ENCODE results near the gene ZNF43.
"Not testable (repeated sequence)": the region's sequence is repeated elsewhere in the genome, so short reads cannot be mapped to it uniquely, and the experiment has no call there.

ZNF43 gene

DNA sequence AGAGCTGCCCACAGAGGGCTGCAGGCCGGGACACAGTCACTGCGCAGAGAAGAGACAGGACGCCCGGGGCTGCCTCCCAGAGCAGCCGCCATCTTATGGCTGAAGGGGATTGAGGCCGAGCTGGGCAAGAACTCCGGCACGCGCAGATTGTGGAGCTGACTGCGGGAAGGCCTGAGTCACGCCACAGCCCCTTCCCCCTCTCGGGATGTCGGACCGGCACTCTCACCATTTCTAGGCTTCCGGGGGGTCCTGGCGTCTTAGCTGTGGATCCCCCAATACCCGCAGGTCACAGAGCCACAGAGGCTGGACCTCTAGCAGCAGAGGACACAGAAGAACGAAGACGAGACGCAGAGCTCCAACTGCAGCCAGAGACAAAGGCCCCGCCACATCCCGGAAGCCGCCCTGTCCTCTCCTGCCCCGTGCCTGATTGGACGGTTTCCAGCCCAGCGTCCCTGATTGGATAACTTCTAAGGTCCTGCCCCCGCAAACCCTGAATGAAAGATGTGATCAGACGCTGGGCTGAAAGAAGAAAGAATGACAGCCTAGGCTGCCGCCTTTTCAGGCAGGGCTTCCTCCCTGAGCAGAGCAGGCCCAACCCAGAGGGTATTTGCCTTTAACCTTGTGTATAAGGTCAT lies at the start of gene ZNF43:
TSS of gene ZNF43 (minus strand) at position 373 of the 635 bp plus-strand sequence. CDS start at position 229, 144 bp downstream.
- peak within 1 kb of the TSS; percentile 63 for H3K27ac ChIP-seq
- no peak; the same call in 1 of the 2 replicates for TF ChIP-seq ZFX (IDR thresholded peaks at IDR 0.05)
- TF ChIP-seq, protein P1, sequence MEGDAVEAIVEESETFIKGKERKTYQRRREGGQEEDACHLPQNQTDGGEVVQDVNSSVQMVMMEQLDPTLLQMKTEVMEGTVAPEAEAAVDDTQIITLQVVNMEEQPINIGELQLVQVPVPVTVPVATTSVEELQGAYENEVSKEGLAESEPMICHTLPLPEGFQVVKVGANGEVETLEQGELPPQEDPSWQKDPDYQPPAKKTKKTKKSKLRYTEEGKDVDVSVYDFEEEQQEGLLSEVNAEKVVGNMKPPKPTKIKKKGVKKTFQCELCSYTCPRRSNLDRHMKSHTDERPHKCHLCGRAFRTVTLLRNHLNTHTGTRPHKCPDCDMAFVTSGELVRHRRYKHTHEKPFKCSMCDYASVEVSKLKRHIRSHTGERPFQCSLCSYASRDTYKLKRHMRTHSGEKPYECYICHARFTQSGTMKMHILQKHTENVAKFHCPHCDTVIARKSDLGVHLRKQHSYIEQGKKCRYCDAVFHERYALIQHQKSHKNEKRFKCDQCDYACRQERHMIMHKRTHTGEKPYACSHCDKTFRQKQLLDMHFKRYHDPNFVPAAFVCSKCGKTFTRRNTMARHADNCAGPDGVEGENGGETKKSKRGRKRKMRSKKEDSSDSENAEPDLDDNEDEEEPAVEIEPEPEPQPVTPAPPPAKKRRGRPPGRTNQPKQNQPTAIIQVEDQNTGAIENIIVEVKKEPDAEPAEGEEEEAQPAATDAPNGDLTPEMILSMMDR (conservative IDR thresholded peaks at IDR 0.05), result no peak

DNA sequence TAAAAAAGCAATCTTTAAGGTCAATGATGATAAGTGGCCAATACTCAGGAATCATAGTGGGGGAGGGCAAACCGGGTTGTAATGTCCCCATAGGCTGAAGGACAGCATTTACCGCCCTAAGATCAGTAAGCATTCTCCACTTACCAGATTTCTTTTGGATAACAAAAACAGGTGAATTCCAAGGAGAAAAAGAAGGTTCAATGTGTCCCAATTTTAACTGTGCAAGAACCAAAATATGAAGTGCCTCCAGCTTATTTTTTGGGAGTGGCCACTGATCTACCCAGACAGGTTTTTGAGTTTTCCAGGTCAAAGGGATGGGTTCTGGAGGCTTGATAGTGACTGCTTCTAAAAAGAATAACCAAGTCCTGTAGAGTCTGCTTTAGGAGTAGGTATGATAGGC lies 49.5 kb upstream of the ZNF43 start:
- H3K27ac ChIP-seq, result not testable (repeated sequence)

DNA sequence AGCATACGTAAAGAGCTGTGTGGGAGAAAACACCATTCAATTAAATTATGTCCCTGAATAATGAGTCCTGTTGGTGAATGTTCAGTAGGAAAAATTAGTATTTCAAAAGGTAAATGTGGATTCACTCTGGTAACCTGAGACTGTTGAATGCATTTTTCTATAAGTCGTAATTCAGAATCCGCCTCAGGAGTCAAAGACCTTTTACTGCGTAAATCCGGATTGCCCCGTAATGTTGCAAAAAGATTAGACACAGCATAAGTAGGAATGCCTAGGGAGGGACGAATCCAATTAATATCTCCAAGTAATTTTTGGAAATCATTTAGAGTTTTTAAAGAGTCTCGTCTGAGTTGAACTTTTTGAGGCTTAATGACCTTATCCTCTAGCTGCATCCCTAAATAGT lies 48.8 kb upstream of the ZNF43 start:
- H3K27ac ChIP-seq, result not testable (repeated sequence)

DNA sequence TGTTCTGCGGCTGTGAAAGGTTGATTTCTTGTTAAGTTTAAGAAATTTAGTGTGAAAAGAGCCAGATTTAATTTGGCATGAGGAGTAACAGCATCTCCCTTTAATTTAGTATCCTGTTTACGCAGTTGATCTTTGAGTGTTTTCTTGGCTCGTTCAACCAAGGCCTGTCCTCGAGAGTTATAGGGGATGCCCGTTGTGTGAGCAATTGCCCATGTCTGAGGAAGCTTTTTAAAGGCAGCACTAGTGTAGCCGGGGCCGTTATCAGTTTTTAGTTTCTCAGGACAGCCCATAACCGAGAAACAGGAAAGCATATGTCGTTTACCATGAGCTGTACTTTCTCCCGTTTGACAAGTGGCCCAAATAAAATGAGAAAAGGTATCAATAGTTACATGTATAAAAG lies 47.5 kb upstream of the ZNF43 start:
- no peak overlapping the region for H3K27ac ChIP-seq
- TF ChIP-seq ZFX (IDR thresholded peaks at IDR 0.05), result no peak

DNA sequence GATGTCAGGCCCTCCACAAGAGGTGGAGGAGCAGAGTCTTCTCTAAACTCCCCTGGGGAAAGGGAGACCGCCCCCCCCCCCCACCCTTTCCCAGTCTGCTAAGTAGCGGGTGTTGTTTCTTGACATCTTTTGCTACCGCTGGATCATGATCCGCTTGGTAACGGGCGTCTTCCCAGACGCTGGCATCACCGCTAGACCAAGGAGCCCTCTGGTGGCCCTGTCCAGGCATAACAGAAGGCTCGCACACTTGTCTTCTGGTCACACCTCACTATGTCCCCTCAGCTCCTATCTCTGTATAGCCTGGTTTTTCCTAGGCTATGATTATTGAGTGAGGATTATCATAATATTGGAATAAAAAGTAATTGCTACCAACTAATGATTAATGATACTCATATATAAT lies 44.8 kb upstream of the ZNF43 start:
- TF ChIP-seq, protein P1 (conservative IDR thresholded peaks at IDR 0.05), result peak; percentile 37
- H3K27ac ChIP-seq, result not testable (repeated sequence)

DNA sequence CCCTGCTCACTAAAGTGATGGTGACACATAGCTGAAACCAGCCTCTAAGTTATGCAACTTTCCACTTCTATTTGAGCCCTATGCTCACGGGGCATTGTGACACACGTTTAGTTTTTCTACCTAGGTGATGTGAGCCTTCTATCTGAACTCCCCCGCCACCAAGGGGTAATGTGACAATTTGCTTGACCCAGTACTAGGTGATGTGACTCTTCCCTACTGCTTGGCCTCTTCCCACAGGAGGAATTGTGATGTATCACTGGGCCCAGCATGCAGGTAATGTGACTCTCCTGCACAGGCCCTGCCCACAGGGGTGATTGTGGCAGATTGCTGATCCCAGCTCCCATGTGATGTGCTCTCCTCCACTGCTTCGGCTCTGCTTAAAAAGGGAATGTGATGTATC lies 42.7 kb upstream of the ZNF43 start:
- no peak overlapping the region for H3K27ac ChIP-seq
- TF ChIP-seq, protein P1 (conservative IDR thresholded peaks at IDR 0.05), result no peak
- no peak for TF ChIP-seq ZFX (IDR thresholded peaks at IDR 0.05)

DNA sequence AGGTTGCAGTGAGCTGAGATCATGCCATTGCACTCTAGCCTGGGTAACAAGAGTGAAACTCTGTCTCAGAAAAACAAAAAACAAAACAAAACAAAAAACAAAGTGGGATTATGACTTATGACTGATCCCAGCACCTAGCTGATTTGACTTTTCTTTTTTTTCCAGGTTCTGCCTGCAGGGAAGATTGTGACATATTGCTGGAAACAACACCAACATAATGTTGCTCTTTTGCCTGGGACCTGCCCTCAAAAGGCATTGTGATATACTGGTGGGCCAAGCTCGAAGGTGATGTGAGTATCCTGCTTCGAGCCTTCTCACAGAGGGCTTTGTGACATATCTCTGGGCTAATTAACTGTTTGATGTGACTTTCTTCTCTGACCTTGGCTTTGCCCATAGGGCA lies 42.0 kb upstream of the ZNF43 start:
- no peak overlapping the region for H3K27ac ChIP-seq
- TF ChIP-seq ZFX (IDR thresholded peaks at IDR 0.05), result no peak

DNA sequence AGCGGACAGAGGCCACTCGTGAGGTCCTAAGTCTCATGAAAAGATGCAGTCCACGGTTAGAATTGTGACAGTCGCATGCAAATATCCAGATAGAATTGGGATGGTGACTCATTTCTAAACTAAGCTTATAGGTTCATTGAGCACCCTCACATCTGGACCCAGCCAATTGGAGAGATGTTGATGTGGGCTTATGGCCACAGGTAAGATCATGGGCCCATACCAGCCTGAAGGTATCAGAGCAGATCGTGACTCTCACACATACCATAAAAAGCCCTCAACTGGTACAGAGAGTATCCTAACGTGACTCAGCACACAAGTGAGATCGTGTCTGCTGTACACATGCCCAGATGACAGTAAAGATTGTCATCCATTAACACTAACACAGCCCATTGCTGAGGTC lies 40.6 kb upstream of the ZNF43 start:
- H3K27ac ChIP-seq, result not testable (repeated sequence)

DNA sequence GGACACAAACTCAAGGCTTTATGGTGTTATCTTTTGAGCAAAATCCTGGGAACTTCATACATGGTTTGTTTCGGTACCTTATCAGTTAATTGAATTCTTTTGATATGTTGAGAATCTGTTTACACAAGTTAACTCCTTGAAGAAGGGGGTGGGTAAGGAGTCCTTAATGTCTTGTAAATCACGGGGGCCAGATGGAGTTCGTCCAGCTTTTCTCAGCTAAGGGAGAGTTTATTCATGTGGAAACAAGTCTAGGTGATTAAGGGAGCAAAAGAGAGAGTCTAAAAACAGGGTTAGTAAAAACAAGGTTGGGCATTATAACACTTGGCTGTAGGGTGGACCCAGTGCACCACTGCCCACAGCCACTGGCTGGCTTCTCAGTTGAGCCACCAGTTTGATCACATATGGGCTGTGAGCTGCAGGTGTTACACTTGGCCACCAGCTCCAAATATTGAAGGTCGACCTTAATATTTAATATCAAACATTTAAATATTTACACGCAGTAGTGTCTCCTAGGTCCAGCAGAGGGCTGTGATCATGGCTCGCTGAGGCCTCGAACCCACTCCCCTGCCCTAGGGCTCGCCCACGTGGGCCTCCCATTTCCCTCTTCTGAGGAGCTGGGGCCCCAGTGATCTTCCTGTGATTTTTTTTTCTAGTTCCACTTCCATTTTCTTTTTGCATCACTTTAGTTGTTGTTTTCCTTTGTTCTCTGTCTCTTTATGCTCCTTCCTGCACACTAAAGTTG lies 21.0 kb upstream of the ZNF43 start:
- H3K27ac ChIP-seq, result no peak overlapping the region
- TF ChIP-seq ZFX (IDR thresholded peaks at IDR 0.05), result no peak
- TF ChIP-seq, protein P1 (conservative IDR thresholded peaks at IDR 0.05), result no peak

DNA sequence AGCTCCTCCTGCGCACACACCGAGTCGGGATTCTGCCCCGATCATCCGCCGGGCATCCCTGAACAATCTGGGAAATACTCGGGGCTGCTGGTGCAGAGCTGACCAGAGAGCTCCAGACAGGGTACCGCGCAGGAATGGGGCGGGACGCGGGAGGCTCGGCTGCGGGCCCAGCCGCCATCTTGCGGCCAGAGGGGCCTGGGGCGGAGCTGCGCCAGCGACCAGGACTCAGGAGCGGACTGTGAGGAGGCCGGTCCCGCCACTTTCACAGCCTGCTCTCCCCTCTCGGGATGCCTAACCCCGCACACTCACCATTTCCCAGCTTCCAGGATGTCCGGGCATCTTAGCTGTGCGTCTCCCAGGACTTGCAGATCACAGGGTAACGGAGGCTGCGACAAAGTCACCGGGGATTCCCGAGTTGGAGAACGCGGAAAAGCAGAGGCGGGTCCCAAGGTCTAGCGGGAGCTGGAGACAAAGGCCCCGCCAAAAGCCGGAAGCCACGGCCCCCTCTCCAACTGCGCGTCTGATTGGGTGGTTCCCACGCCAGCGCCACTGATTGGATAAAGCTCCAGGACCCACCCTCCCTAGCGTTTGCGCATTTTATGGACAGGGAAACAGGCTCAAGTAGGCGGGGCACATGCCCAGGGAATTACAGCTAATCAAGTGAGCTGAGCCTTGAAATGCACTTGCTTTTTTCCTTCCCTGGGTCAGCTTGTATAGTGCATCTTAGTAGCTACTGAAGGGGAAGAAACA lies 15.8 kb upstream of the ZNF43 start:
- TF ChIP-seq, protein P1 (conservative IDR thresholded peaks at IDR 0.05), result no peak
- TF ChIP-seq ZFX (IDR thresholded peaks at IDR 0.05), result peak; percentile 32; the same call in 1 of the 2 replicates
- peak overlapping the region; percentile 64 for H3K27ac ChIP-seq

Measured in C4-2B (cell line).